RWPE2 (cell line): ENCODE results near the gene RFLNA.

Experiments
- ATAC-seq: fragments of 200-7000 bp; cut with Tn5 transposase; 3 replicates; pipeline ENCODE4 v1.9.1; 2021; ENCODE audit warnings: low read depth
- DNase-seq: peaks from one replicate; pipeline ENCODE4 v3.0.0-alpha.2; 2020; ENCODE audit warnings: low spot score
- H3K27ac ChIP-seq: fragments of 450-650 bp; 2 replicates; pipeline ENCODE4 v1.5.1; 2017; ENCODE audit warnings: mild to moderate bottlenecking; ENCODE audit not compliant: poor library complexity, severe bottlenecking
- H3K27me3 ChIP-seq: fragments of 250-450 bp; sonication (Bioruptor Pico); 2 replicates; pipeline ENCODE4 v1.5.1; 2021; ENCODE audit warnings: mild to moderate bottlenecking, moderate library complexity; ENCODE audit not compliant: insufficient read depth, poor library complexity, severe bottlenecking
- H3K36me3 ChIP-seq: fragments of 250-450 bp; sonication (Bioruptor Pico); 2 replicates; pipeline ENCODE4 v1.5.1; 2020; ENCODE audit warnings: low read depth, mild to moderate bottlenecking, moderate library complexity
- H3K4me1 ChIP-seq: fragments of 250-450 bp; sonication (Bioruptor Pico); 2 replicates; pipeline ENCODE4 v1.5.1; 2021; ENCODE audit warnings: mild to moderate bottlenecking, moderate library complexity; ENCODE audit not compliant: insufficient read depth, poor library complexity, severe bottlenecking
- H3K4me3 ChIP-seq: fragments of 250-450 bp; sonication (Bioruptor Pico); 2 replicates; pipeline ENCODE4 v1.5.1; 2021; ENCODE audit warnings: mild to moderate bottlenecking, moderate library complexity; ENCODE audit not compliant: severe bottlenecking
- H3K9me3 ChIP-seq: fragments of 250-450 bp; sonication (Bioruptor Pico); 2 replicates; pipeline ENCODE4 v1.5.1; 2021; ENCODE audit warnings: mild to moderate bottlenecking, moderate library complexity; ENCODE audit not compliant: severe bottlenecking
- TF ChIP-seq, protein P1 (sequence below): fragments of 450-650 bp; IDR thresholded peaks from one replicate; pipeline ENCODE4 v1.5.1; 2017; ENCODE audit warnings: mild to moderate bottlenecking, moderate library complexity; ENCODE audit not compliant: poor library complexity, severe bottlenecking

Gene RFLNA

DNA sequence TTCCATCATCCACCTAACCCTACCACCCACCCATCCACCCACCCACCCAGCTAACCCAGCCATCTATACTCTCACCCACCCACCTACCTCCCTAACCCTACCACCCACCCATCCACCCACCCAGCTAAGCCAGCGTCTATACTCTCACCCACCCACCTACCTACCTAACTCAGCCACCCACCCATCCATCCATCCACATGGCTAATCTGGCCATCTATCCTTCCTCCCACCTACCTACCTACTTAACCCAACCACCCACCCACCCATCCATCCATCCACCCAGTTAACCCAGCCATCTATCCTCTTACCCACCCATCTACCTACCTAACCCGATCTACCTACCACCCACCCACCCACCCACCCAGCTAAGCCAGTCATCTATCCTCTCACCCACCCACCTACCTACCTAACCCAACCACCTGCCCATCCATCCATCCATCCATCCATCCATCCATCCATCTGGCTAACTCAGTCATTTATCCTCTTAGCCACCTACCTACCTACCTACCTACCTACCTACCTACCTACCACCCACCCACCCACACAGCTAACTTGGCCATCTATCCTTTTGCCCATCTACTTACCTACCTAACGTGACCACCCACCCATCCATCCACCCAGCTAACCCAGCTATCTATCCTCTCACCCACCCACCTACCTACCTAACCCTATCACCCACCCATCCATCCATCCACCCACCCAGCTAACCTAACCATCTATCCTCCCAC lies 44.1 kb downstream of the RFLNA start:
- ATAC-seq: no peak
- Histone ChIP-seq H3K36me3 (peaks cover 85% of the 10 kb centered on the region), H3K9me3 (no peaks in the 10 kb centered on the region), H3K27ac (no peak overlapping the region), H3K4me3 (no peak overlapping the region), H3K4me1 (no peaks in the 10 kb centered on the region), H3K27me3 (no peaks in the 10 kb centered on the region)
- no peak for DNase-seq
- TF ChIP-seq, protein P1, sequence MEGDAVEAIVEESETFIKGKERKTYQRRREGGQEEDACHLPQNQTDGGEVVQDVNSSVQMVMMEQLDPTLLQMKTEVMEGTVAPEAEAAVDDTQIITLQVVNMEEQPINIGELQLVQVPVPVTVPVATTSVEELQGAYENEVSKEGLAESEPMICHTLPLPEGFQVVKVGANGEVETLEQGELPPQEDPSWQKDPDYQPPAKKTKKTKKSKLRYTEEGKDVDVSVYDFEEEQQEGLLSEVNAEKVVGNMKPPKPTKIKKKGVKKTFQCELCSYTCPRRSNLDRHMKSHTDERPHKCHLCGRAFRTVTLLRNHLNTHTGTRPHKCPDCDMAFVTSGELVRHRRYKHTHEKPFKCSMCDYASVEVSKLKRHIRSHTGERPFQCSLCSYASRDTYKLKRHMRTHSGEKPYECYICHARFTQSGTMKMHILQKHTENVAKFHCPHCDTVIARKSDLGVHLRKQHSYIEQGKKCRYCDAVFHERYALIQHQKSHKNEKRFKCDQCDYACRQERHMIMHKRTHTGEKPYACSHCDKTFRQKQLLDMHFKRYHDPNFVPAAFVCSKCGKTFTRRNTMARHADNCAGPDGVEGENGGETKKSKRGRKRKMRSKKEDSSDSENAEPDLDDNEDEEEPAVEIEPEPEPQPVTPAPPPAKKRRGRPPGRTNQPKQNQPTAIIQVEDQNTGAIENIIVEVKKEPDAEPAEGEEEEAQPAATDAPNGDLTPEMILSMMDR: no peak

DNA sequence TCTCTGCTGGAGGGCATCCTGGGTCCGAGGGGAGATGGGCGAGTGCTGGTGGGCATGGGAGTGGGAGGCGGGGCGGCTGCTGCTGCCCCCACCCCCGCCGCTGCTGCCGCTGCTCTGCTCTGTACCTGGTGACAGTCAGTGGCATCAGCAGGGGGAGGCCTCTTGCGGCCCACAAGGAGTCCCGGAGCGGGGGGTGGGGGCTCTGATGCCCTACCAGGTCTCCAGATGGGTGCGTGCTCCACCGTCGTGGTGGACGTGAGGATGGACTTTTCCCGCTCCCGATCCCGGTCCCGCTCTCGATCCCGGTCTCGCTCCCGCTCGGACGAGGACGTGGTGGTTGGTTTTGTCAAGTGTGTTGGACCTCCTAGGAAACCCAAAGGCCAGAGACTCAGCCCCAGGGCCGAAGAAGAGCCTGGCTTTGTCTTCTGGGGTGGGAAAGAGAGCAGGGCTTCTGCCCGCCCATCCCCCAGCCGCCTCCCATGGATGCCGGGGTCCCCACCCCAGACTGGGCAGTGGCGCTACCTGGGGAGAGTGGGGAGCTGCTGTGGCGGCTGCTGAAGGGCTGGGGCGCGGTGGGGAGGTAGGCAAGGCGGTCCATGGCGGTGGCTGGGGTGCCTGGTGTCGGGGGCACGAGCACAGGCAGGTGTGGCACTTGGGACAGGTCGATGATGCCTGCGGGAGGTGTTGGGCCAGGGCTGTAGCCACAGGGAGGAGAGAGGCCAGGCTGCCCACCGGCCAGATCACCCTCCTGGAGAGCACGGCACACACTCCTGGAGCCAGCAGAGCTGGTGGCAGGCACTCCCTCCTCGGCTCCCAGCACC lies 45.4 kb downstream of the RFLNA start:
- Histone ChIP-seq H3K4me1 (no peaks in the 10 kb centered on the region), H3K27me3 (no peaks in the 10 kb centered on the region), H3K36me3 (peaks cover 85% of the 10 kb centered on the region), H3K9me3 (no peaks in the 10 kb centered on the region), H3K27ac (no peak overlapping the region), H3K4me3 (no peak overlapping the region)
- DNase-seq (no peak), ATAC-seq (no peak)
- TF ChIP-seq, protein P1: no peak

DNA sequence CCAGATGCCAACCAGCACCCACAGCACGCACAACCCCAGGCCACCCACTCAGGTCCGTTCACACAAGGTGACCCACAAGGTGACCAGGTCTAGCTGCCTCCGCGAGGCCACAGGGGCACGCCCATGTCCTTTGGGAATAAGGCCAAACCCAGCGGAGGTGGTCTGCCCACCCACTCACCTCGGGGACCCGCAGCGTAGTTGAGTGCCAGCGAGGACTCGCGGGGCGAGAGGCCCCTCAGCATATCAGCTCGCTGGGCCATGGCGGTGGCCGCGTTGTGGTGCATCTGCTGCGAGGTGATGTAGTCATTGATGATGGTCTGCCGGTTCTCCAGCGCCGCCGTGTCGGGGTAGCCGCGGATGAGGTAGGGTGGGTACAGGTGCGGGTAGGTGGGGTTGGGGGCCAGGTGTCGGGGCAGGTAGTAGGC lies 46.8 kb downstream of the RFLNA start:
- H3K9me3 ChIP-seq: no peaks in the 10 kb centered on the region
- peaks cover 85% of the 10 kb centered on the region for H3K36me3 ChIP-seq
- no peak for ATAC-seq
- no peaks in the 10 kb centered on the region for H3K4me1 ChIP-seq
- no peak overlapping the region for H3K27ac ChIP-seq
- no peaks in the 10 kb centered on the region for H3K27me3 ChIP-seq
- TF ChIP-seq, protein P1: no peak
- DNase-seq: no peak
- H3K4me3 ChIP-seq: no peak overlapping the region

DNA sequence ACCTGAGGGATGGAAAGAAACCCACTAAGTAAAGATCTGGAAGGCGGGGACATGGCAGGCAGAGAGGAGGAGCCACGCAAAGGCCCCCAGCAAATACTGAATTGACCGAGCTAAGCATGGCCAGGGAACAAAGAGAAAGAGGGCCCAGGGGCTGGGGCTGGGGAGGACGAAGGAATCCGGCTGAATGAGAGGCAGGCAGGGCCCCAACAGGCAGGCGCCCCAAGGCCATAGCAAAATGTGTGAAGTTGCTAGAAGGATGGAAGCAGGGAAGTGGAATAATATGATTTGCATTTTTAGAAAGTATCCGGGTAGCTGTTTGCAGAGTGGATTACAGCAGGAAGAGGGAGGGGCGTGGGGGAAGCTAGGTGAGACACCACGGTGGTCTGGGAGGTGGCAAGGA lies 49.1 kb downstream of the RFLNA start:
- H3K27ac ChIP-seq: no peak overlapping the region
- H3K27me3 ChIP-seq: no peaks in the 10 kb centered on the region
- no peaks in the 10 kb centered on the region for H3K9me3 ChIP-seq
- no peak for ATAC-seq
- no peaks in the 10 kb centered on the region for H3K4me1 ChIP-seq
- TF ChIP-seq, protein P1: no peak
- DNase-seq: no peak
- H3K4me3 ChIP-seq: no peak overlapping the region
- peaks cover 92% of the 10 kb centered on the region for H3K36me3 ChIP-seq
